OCI-LY3 (cell line): Measurements from ENCODE around the gene BICRA.
"Not testable (repeated sequence)": the region's sequence is repeated elsewhere in the genome, so short reads cannot be mapped to it uniquely, and the experiment has no call there.

Source experiments
- H2AFZ ChIP-seq: fragments of 200-600, 300-600 bp; shearing (Covaris generic); 2 replicates; pipeline ENCODE4 v1.6.0; 2014; ENCODE audit warnings: antibody characterized with exemption, low read depth, low read length
- H3K27ac ChIP-seq: fragments of 200-600, 300-600 bp; sonication (generic); 2 replicates; pipeline ENCODE4 v1.5.1; 2014; ENCODE audit warnings: mild to moderate bottlenecking, low read length, moderate library complexity, mixed read lengths
- H3K27me3 ChIP-seq: fragments of 200-600, 300-600 bp; sonication (generic); 2 replicates; pipeline ENCODE4 v1.6.1; 2014; ENCODE audit warnings: low read depth, low read length, mixed read lengths
- H3K36me3 ChIP-seq: fragments of 200-600, 300-600 bp; sonication (generic); replicated peaks from 2 replicates; pipeline ENCODE3; 2014; ENCODE audit warnings: low read depth, low read length, mixed read lengths
- H3K4me1 ChIP-seq: fragments of 300-600, 200-600 bp; sonication (generic); 2 replicates; pipeline ENCODE4 v1.6.1; 2014; ENCODE audit warnings: low read length, mixed read lengths
- H3K4me2 ChIP-seq: fragments of 200-600, 300-600 bp; sonication (generic); 2 replicates; pipeline ENCODE4 v1.6.1; 2014; ENCODE audit warnings: low read length, mixed read lengths
- H3K4me3 ChIP-seq: fragments of 300-600, 200-600 bp; sonication (generic); 2 replicates; pipeline ENCODE4 v1.5.1; 2014; ENCODE audit warnings: antibody characterized with exemption, mild to moderate bottlenecking, low read length, moderate library complexity
- H3K79me2 ChIP-seq: fragments of 300-600, 200-600 bp; shearing (Covaris generic); 2 replicates; pipeline ENCODE4 v1.6.1; 2014; ENCODE audit warnings: mild to moderate bottlenecking, low read length, mixed read lengths
- H3K9ac ChIP-seq: fragments of 300-600, 200-600 bp; shearing (Covaris generic); 2 replicates; pipeline ENCODE4 v1.6.0; 2014; ENCODE audit warnings: mild to moderate bottlenecking, low read length, moderate library complexity
- H3K9me3 ChIP-seq: fragments of 200-600, 300-600 bp; shearing (Covaris generic); 2 replicates; pipeline ENCODE4 v1.6.1; 2014; ENCODE audit warnings: low read length, mixed read lengths; ENCODE audit not compliant: insufficient read depth
- H4K20me1 ChIP-seq: fragments of 200-600, 300-600 bp; sonication (generic); 2 replicates; pipeline ENCODE4 v1.6.1; 2016; ENCODE audit warnings: low read length, mixed read lengths; ENCODE audit not compliant: insufficient read depth
- EZH2phosphoT487 ChIP-seq: fragments of 200-600 bp; shearing (Covaris generic); IDR thresholded peaks from 2 replicates; pipeline ENCODE4 v1.6.1; 2018; ENCODE audit warnings: antibody characterized with exemption, mixed run types, low read depth
- TF ChIP-seq, protein P1 (sequence below): fragments of 200-600, 300-600 bp; sonication (generic); IDR thresholded peaks from 2 replicates; pipeline ENCODE4 v1.5.1; 2014; ENCODE audit warnings: antibody characterized with exemption, low read length, low read depth

The BICRA gene

GRCh38 chr19:47581605-47582319 is 27.2 kb upstream of the BICRA start:
- Histone ChIP-seq H3K4me3 (no peak overlapping the region), H2AFZ (peak overlapping the region; percentile 58; the same call in 1 of the 2 replicates), H3K4me2 (no peak overlapping the region), H3K27me3 (peaks cover 7% of the 10 kb centered on the region; the same call in 1 of the 2 replicates), H3K4me1 (no peaks in the 10 kb centered on the region), H4K20me1 (no peaks in the 10 kb centered on the region), H3K27ac (no peak overlapping the region), H3K36me3 (no peaks in the 10 kb centered on the region), H3K79me2 (no peaks in the 10 kb centered on the region), H3K9me3 (peaks cover 10% of the 10 kb centered on the region; the same call in 1 of the 2 replicates), H3K9ac (no peak overlapping the region)
- TF ChIP-seq, protein P1, sequence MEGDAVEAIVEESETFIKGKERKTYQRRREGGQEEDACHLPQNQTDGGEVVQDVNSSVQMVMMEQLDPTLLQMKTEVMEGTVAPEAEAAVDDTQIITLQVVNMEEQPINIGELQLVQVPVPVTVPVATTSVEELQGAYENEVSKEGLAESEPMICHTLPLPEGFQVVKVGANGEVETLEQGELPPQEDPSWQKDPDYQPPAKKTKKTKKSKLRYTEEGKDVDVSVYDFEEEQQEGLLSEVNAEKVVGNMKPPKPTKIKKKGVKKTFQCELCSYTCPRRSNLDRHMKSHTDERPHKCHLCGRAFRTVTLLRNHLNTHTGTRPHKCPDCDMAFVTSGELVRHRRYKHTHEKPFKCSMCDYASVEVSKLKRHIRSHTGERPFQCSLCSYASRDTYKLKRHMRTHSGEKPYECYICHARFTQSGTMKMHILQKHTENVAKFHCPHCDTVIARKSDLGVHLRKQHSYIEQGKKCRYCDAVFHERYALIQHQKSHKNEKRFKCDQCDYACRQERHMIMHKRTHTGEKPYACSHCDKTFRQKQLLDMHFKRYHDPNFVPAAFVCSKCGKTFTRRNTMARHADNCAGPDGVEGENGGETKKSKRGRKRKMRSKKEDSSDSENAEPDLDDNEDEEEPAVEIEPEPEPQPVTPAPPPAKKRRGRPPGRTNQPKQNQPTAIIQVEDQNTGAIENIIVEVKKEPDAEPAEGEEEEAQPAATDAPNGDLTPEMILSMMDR, result no peak
- no peak for TF ChIP-seq EZH2phosphoT487

- H3K27me3 ChIP-seq, result peaks cover 7% of the 10 kb centered on the region; the same call in 1 of the 2 replicates
- no peak overlapping the region for H3K9ac ChIP-seq
- no peaks in the 10 kb centered on the region for H3K79me2 ChIP-seq
- TF ChIP-seq, protein P1, result no peak
- no peak for TF ChIP-seq EZH2phosphoT487
- no peaks in the 10 kb centered on the region for H4K20me1 ChIP-seq
- no peaks in the 10 kb centered on the region for H3K36me3 ChIP-seq
- no peak overlapping the region for H3K4me3 ChIP-seq
- H3K27ac ChIP-seq, result no peak overlapping the region
- H3K4me2 ChIP-seq, result no peak overlapping the region
- peaks cover 10% of the 10 kb centered on the region; the same call in 1 of the 2 replicates for H3K9me3 ChIP-seq
- H3K4me1 ChIP-seq, result no peaks in the 10 kb centered on the region
- no peak overlapping the region for H2AFZ ChIP-seq
Measured at GRCh38 chr19:47582320-47582909, 26.5 kb upstream of the BICRA start.

GRCh38 chr19:47583161-47583560 is 25.8 kb upstream of the BICRA start:
- not testable (repeated sequence) for H3K9ac ChIP-seq, H3K4me2 ChIP-seq, H3K79me2 ChIP-seq, H4K20me1 ChIP-seq, H3K36me3 ChIP-seq, H3K27me3 ChIP-seq, H3K4me1 ChIP-seq, H3K9me3 ChIP-seq, H3K4me3 ChIP-seq, H2AFZ ChIP-seq, H3K27ac ChIP-seq

DNA sequence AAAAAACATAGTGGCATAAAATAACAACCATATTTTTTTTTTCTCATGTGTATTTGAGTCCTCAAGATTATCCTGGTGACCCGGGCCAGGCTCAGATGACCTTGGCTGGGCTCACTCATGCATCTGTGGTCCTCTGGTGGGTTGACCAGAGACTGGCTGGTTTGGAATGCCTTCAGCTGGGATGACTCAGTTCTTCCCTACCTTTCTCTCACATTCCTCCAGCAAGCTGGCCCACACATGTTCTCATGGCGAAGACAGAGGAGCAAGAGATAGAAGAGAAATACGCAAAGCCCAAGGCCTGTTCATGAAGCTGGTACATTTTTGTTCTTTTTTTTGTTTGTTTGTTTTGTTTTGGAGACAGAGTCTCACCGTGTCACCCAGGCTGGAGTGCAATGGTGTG is 21.6 kb upstream of the BICRA start:
- Histone ChIP-seq H3K27ac (no peak overlapping the region), H3K27me3 (no peaks in the 10 kb centered on the region), H3K9ac (no peak overlapping the region), H2AFZ (no peak overlapping the region), H3K4me1 (no peaks in the 10 kb centered on the region), H4K20me1 (no peaks in the 10 kb centered on the region), H3K4me3 (no peak overlapping the region), H3K9me3 (peaks cover 10% of the 10 kb centered on the region; the same call in 1 of the 2 replicates), H3K79me2 (no peaks in the 10 kb centered on the region), H3K36me3 (no peaks in the 10 kb centered on the region), H3K4me2 (no peak overlapping the region)
- TF ChIP-seq, protein P1, result no peak
- TF ChIP-seq EZH2phosphoT487, result no peak
